ENCODE results near the gene DNMBP. TPM values are rescaled to one million over a fixed set of nuclear protein-coding genes. Genes with fewer than 3 reads are reported as not detected.

Gene DNMBP
- 1 to 10 TPM; 2.0 to 2.4 TPM for total RNA-seq

DNA sequence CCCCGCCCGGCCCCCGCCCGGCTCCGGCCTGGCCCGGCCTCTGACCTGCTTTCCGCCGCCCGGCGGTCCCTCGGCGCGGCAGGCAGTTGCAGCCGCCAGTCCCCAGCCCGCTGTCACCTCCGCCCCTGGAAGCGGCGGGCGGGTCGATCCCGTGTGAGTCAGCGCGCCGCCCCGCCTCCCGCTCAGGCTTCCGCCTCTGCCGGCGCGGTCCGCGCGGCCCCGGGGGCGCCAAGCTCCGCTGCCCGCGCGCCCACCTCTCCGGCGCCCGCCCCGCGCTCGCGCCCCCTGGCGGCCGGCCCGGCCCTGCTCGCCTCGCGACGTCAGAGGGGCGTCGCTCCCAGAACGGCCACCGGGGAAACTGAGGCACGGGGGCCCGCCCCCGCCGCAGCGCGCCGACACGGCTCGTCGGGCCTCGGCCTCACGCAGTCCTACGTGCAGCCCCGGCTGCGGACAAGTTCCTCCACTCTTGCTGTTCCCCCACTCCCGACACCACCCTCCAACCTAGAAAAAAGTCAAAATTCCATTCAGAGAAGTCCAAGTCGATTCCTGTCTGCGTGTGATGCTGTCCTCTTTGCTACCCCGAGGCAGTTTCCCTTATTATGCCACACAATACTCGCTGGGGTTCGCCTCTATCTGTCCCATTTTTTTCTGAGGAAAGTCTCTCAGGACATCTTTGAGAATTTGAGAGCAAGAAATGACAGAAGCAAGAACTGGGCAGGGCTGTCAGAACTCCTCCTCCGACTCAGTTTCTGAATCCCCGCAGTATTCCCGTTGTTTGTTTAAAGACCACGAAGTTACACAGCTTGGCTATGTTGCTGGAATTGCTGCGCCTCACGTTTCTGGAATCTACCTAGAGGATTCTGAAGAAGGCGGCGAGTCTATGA is at the start of gene DNMBP:
TSS of gene DNMBP (minus strand) at position 155 of the 884 bp plus-strand sequence. CDS start 37,823 bp downstream, outside the sequence.
- CTCF ChIA-PET, result interaction anchor here (0.8 to 3.0 kb wide), 8 partner anchors 11 to 270 kb away, joined by 3 to 18 read pairs (median 4); no protein-coding TSS in a partner anchor
- POLR2A ChIA-PET, result no interaction called here

DNA sequence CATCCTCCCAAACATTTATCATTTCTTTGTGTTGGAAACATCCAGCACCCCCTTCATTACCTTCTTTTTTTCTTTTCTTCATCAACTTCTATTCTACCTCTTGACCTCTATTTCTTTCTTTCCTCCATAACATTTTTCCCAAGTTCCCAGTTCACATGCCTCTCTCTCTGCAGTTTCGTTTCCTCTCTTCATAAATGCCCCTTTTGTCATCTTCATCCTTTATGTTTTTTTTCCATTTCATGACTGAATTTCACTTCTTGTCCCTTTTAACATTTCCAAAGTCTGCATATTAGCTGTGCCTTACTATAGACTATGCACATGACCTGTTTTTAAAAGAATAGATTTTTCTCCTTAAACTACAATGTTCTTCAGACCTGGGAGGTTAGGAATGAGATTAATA is 48.2 kb upstream of the DNMBP start:
- CTCF ChIA-PET, result no interaction called here
- POLR2A ChIA-PET, result no interaction called here

DNA sequence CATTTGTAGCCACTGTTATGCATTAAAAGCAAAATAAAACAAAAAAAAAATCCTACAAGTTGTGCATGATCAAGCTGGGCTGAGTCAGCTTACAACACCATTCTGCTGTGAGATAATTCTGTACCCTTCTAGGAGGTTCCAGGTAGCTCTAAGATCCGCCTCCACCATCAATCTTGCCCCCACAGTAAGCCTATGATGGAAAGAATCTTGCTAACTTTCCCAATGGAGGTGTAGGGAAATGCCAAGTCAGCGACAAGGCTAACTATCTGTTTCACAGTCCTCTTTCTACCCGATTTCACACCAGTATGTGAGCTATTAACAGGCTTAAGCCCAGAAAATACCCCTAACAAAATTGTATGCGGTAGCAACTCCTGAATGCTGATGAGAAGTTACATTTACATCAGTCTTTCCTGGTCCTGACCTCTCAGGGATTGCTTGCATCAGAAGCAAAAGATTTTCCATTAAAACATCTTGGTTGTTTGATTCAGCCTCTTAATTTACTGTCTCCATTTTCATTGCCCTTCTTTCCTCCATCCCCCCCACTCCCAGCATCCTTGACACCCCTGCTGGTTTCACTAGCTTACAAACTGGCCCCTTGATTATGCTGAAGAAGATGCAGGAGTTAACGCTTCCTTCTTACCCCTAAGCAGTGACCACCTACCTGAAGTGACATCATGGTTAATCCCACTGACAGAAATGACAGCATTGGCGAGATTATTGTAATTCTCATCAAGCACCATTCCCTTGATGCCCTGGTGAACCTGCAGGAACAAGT is 44.1 kb upstream of the DNMBP start:
- ChIA-PET POLR2A (no interaction called here), CTCF (interaction anchor here (0.9 to 1.2 kb wide), 2 partner anchors 9 to 208 kb away, joined by 3 read pairs; no protein-coding TSS in a partner anchor)

- ChIA-PET POLR2A (no interaction called here), CTCF (interaction anchor here (0.6 to 1.8 kb wide), 14 partner anchors 25 to 202 kb away, joined by 3 to 25 read pairs (median 3); partner anchors contain the start of gene DNMBP)
These were observed 36.3 kb upstream of the DNMBP start for GRCh38 chr10:100046021-100046486.

DNA sequence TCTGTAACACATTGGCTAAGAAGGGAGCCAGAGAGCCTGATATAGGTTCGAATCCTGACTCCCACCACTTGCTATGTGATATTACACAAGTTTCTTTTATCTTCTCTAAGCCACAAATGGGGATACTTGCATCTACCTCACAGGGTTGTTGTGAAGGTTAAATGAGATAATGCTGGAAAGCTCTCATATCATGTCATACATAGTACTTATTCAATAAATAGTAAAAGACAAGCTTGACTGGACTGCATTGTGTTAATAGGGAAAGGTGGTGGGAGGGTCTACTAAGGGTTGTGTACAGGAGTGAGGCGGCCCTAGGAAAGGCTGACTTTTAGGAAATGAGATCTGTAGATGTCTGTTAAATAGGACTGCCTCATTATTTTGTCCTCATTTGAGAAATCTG is 35.8 kb upstream of the DNMBP start:
- ChIA-PET CTCF (interaction anchor here (0.6 to 1.8 kb wide), 14 partner anchors 25 to 202 kb away, joined by 3 to 25 read pairs (median 3); partner anchors contain the start of gene DNMBP), POLR2A (no interaction called here)

DNA sequence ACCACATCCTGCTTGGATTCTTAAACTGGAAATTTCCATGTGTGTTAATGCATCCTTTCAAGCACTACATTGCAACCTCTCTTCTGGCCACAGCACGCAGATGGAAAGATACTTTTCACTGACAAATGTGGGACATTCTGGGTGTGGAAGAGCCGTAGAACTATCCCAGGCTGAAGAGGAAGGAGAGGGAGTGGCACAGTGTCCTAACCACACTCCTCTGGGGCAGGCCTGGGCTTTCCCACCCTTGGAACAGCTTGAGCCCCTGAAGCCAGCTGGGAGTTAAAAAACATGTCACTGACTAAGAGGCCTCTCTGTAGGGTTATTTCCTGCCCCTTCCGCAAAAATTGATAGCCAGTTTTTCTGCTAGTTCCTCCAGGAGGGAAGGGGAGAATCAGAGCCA is 34.0 kb upstream of the DNMBP start:
- ChIA-PET POLR2A (no interaction called here), CTCF (interaction anchor here (1.0 kb wide), 1 partner anchor 198 kb away, joined by 3 read pairs; no protein-coding TSS in a partner anchor)

- ChIA-PET CTCF (no interaction called here), POLR2A (no interaction called here)
These were observed 33.6 kb upstream of the DNMBP start for GRCh38 chr10:100043344-100043743.

DNA sequence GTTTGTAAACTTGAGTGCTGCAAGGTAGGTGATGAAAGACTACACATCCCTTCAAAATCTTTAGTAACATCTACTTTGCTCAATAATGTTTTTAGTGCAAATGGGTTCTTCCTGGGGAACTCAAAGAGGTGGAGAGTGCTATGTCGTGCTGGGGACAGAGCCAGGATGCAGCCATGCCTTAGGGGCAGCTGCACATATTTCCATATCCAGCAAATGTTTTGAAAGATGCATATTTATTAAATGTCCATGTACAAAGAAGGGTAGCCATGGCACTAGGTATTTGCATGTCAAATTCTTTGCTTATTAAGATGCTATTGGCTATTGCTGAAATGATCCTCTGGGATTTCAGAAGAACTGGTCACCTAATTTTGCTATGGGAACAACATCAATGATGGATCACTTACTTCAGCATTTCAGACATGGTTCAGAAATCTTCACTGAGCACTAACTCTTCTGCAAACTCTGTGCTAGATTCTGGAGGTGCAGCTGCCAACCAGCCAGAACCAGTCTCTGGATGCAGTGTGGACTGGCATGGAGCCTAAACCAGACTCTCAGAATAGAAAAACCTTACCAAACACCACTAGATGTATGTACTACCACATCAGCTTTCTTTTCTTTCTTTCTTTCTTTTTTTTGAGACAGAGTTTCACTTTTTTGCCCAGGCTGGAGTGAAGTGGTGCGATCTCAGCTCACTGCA is 31.7 kb upstream of the DNMBP start:
- POLR2A ChIA-PET, result no interaction called here
- CTCF ChIA-PET, result interaction anchor here (0.6 kb wide), 1 partner anchor 196 kb away, joined by 3 read pairs; no protein-coding TSS in a partner anchor

GRCh38 chr10:100038561-100039071 is 28.9 kb upstream of the DNMBP start:
- ChIA-PET CTCF (interaction anchor here (0.6 kb wide), 1 partner anchor 16 kb away, joined by 3 read pairs; no protein-coding TSS in a partner anchor), POLR2A (no interaction called here)

DNA sequence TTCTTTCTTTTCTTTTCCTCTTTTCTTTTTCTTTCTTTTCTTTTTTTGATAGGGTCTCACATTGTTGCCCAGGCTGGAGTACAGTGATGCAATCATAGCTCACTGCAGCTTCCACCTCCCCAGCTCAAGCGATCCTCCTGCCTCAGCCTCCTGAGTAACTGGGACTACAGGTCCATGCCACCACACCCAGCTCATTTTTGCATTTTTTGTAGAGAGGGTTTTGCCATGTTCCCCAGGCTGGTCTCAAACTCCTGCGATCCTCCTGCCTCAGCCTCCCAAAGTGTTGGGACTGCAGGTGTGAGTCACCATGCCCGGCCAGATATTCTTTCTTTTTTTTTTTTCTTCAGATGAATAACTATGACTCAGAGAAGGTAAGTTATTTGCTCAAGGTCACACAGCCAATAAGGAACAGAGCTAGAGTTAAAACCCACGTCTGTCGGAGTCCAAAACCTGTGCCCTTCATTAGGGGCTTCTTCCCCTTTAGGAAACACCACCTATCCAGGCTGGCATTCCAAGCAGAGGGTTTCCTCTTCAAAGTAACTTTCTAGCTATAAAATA is 28.1 kb upstream of the DNMBP start:
- CTCF ChIA-PET, result no interaction called here
- POLR2A ChIA-PET, result no interaction called here

DNA sequence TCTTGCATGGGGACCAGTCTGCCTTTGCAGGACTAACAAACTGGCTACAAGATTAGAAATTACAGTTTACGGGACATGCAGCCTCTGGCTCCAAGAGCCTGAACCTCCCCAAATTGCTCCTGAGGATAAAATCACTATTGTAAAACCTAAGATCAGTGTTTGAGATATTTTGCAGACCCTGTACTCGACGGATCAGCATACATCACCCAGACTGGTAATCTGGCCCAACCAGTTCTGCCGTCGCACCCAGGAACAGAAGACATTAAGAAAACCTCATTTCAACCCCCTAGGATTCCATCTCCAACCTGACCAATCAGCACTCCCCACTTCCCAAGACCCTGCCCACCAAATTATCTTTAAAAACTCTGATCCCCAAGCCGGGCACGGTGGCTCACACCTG is 27.1 kb upstream of the DNMBP start:
- CTCF ChIA-PET, result interaction anchor here (1.4 kb wide), 1 partner anchor 191 kb away, joined by 3 read pairs; no protein-coding TSS in a partner anchor
- POLR2A ChIA-PET, result no interaction called here

DNA sequence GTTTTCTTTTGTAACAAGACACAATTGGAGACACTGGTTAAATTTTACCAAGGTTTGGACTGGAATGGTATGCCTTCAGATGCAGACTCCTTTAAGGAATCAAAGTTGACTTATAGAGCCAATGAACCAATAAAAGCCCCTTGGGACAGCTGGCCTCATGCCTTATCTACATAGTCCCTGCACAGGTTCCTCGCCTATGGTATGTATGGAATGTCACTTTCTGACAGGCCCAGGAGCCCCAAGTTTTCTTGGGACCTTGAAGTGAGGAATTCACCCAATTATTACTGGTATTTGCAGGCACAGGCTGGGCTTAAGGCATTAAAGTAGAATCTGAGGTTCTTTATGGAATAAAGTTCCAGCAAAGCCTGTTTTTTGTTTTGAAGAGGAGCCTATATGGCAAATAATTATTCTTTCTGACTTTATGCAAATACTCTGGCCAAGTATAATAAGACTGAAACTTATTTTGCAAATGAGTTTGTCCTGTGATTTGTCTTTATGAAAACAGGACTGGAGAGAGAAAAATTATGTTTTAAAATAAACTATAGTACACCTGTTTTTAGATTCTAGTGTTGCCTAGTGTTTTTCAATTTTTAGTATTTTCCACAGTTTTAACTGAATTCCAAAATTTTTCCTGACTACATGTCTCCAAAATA is 24.1 kb upstream of the DNMBP start:
- ChIA-PET POLR2A (no interaction called here), CTCF (interaction anchor here (1.4 kb wide), 1 partner anchor 9 kb away, joined by 3 read pairs; no protein-coding TSS in a partner anchor)

DNA sequence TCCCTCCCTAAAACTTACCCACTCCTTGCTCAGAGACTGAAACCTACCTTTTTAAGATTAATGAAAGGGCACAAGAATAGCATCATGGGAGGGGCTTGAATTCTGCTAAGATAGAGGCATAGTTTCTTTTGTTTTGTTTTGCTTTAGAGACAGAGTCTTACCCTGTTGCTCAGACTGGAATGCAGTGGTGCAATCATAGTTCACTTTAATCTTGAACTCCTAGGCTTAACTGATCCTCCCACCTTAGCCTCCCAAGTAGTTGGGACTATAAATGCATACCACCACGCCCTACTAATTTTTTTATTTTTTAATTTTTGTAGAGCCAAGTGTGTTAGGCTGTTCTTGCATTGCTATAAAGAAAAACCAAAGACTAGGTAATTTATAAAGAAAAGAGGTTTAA is 17.7 kb upstream of the DNMBP start:
- ChIA-PET POLR2A (no interaction called here), CTCF (no interaction called here)

DNA sequence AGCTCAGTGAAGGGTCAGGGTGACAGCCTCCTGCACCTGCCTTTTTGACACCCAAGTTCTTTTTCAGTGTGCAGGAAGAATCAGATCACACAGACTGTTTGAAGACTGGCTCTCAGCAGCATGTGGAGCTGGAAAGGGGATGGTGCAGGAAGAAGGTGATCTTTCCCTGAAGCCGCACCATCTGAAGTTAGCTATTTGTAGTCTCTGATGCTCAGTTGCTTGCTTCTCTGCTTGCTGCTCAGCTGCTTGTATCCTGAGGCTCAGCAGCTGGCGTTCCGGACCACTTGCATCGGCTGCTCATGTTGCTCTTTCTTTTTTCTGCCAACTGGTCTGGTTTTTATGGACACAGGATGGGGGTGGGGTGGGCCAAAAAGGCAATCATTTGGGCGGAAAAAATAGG is 15.8 kb upstream of the DNMBP start:
- ChIA-PET CTCF (interaction anchor here (0.7 kb wide), 1 partner anchor 180 kb away, joined by 4 read pairs; no protein-coding TSS in a partner anchor), POLR2A (no interaction called here)

DNA sequence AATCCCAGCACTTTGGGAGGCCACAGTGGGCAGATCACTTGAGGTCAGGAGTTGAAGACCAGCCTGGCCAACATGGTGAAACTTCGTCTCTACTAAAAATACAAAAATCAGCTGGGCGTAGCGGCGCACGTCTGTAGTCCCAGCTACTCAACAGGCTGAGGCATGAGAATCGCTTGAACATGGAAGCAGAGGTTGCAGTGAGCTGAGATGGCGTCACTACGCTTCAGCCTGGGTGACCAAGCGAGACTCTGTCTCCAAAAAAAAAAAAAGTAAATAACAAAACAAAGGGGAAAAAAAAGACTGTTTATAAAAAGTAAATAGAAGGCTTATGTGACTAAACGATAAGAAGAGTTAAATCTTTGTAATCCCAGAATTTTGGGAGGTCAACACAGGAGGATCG is 15.0 kb upstream of the DNMBP start:
- ChIA-PET CTCF (interaction anchor here (0.7 to 0.9 kb wide), 2 partner anchors 10 to 179 kb away, joined by 3 to 4 read pairs; no protein-coding TSS in a partner anchor), POLR2A (no interaction called here)

GRCh38 chr10:100022403-100022802 is 12.7 kb upstream of the DNMBP start:
- ChIA-PET CTCF (no interaction called here), POLR2A (no interaction called here)

- ChIA-PET CTCF (interaction anchor here (1.4 kb wide), 1 partner anchor 24 kb away, joined by 3 read pairs; no protein-coding TSS in a partner anchor), POLR2A (no interaction called here)
These were observed 11.6 kb upstream of the DNMBP start for GRCh38 chr10:100021322-100021721.

GRCh38 chr10:100020886-100021253 is 11.1 kb upstream of the DNMBP start:
- POLR2A ChIA-PET, result no interaction called here
- CTCF ChIA-PET, result interaction anchor here (0.8 to 1.4 kb wide), 2 partner anchors 25 to 175 kb away, joined by 3 read pairs; no protein-coding TSS in a partner anchor
